Kidney tubule cell (primary cell): Measurements from ENCODE around the gene ANKLE2.
A peak's percentile ranks its signal among the peaks of the same experiment; 100 is the strongest.
"Not testable (repeated sequence)": the region's sequence is repeated elsewhere in the genome, so short reads cannot be mapped to it uniquely, and the experiment has no call there.

ENCODE experiments used
- DNase-seq: peaks from one replicate; pipeline ENCODE4 v3.0.0-alpha.2; 2018; ENCODE audit warnings: low spot score

Gene ANKLE2

GRCh38 chr12:132776816-132777568 is 15.4 kb upstream of the ANKLE2 start:
- DNase-seq: no peak

- DNase-seq: not testable (repeated sequence)
Measured at GRCh38 chr12:132776230-132776625, 14.6 kb upstream of the ANKLE2 start.

GRCh38 chr12:132775502-132776229 is 14.0 kb upstream of the ANKLE2 start:
- no peak for DNase-seq

DNA sequence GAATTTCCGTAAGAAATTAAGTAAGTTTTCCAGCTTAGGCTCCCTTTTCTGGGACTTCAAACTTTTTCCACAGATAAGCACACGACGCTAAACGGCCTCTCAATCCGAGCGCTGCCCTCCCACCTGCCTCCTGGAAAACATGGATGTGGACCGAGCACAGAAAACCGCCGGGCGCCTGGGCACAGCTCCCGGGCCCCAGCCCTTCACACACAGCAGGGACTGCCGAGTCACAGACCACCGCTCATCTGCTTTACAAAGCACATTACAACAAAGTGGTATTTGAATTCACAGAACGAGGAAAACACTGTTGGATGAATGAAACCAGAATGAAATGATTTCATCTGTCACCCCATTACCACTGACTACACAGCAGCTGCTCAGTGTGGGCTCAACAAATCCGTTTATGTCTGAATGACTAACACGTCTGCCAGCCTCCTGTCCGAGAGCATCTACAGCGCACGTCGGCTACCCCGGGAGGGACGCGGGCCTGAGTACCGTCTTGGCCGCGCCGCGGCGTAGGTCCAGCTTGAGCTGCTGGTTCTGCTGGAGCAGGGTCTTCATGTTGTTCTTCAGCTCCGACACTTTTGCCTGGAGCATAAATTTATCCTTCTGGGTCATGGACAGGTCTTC is 13.1 kb upstream of the ANKLE2 start:
- DNase-seq: no peak

- DNase-seq: no peak
Measured at GRCh38 chr12:132774159-132774558, 12.5 kb upstream of the ANKLE2 start.

GRCh38 chr12:132773077-132773955 is 11.7 kb upstream of the ANKLE2 start:
- no peak for DNase-seq

GRCh38 chr12:132772606-132773005 is 11.0 kb upstream of the ANKLE2 start:
- DNase-seq: no peak

GRCh38 chr12:132771126-132771838 is 9.7 kb upstream of the ANKLE2 start:
- no peak for DNase-seq

DNA sequence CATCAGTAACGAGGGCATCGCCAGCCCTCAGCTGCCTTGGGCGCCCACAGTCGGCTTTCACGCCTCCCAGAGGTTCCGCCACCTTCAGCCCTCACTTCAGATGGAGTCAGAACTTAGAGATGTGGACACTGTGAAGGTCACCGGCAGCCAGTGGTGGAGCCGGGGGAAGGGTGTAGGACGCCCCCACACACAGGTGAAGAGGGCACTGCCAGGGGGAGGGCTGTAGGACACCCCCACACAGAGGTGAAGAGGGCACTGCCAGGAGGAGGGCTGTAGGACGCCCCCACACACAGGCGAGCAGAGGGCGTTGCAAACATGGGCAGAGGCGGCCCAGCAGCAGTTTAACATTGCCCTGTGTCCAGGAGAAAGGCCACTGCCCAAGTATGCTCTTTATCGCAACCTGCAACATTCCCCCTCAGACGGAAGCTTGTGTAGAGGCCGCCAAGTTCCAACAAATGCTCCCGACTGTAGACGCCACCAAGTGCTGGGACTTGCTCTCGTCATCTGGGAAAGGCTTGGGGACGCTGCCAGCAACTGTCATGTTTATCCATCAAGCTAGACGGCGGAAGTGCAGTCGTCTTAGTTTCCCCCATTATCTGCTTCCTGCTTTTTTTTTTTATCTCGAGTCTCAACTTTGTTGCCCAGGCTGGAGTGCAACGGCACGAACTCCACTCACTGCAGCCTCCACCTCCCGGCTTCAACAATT is 4.9 kb upstream of the ANKLE2 start:
- DNase-seq: peak; percentile 20

DNA sequence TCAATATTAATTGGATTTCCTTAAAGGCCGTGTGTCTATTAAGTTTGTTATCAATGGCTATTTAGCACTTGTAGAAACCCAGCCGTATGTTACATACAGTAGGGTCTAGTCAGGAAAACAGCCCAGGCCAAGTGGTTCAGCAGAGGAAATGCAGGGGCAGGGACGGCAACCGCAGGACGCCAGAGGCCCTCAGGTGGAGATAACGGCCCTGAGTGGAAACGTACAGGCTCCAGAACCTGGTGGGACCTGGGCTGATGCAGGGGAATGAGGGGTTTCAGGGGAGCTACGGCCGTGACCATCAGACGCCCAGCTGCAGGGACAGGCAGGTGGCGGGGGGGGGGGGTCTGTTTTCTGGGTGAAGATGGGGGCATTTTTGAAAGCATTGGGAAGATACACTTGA is 3.7 kb upstream of the ANKLE2 start:
- DNase-seq: no peak

DNA sequence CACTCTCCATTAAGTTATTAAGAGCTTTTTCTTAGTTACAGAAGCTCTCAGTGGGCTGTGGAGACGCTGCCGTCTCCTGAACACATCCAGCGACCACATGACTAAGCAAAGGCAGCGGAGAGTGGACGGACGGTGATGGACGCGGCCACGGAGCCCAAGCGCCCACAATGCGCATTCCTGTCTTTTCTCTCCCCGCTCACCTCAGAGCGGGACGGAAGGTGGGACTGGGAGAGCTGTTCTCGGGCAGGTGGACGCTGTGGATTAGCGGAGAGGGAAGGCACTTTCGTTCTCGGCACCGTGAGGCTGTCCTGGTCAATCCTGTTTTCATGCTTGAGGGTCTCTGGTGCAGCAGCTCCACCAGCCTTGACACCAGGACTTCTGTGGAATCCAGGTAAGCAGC is 2.6 kb upstream of the ANKLE2 start:
- DNase-seq: no peak

GRCh38 chr12:132761921-132762583 is 420 bp upstream of the ANKLE2 start:
- DNase-seq: peak; percentile 91

DNA sequence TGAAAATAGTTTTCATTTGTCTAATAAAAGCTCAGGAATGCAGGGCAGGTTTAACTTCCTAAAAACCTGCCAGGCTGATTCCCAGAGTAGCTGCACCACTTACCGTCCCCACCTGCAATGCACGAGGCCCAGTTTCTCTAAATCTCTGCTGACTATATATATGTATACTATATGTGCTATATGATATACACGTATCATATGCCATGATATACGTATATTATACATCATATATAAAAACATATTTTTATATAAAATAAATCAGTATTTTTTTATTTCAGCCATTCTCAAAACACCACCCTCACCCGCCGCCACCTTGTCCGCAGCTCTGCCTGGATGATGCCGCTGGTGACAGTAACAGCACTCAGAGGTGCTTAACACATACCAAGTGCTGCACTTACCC is 2.3 kb downstream of the ANKLE2 start:
- no peak for DNase-seq

GRCh38 chr12:132758825-132759224 is 2.8 kb downstream of the ANKLE2 start:
- DNase-seq: not testable (repeated sequence)

- no peak for DNase-seq
Measured at GRCh38 chr12:132754160-132754932, 7.3 kb downstream of the ANKLE2 start.

GRCh38 chr12:132753670-132754069 is 8.0 kb downstream of the ANKLE2 start:
- peak; percentile 27 for DNase-seq

DNA sequence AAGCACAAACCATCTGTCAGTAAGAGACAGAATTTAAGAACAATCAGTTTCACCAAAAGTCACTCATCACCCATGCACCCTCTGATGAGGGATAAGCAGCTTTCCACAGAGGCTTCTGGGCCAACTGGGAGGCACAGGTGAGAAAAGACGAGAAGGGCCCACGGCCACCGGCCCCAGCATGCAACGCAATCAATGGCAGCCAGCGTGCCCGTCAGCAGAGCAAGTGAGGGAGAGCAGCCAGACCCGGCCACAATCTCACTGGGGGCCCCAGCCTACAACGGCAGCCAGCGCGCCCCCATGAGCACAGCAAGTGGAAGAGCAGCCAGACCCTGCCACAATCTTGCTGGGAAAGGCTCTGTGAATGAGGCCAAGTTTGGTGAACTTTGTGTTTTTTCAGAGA is 13.3 kb downstream of the ANKLE2 start:
- no peak for DNase-seq

DNA sequence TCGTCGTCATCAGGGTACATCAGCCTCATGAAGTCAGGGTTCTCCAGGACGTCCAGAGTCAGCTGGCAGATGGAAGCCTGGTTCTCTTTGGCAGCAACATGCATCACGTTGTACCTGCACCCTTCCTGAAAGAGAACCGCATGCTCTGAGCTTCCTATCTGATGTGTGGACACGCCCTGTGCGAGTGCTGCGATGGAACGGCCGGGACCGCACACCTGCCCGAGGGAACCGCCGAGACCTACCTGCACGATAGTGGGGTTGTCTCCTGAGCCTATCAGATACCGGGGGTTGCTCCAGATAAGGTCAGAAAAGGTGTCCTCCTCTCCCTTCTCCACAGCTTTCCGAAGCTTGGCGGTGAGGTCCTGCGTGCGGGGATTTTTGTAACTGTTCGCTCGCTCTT is 13.7 kb downstream of the ANKLE2 start:
- DNase-seq: no peak

DNA sequence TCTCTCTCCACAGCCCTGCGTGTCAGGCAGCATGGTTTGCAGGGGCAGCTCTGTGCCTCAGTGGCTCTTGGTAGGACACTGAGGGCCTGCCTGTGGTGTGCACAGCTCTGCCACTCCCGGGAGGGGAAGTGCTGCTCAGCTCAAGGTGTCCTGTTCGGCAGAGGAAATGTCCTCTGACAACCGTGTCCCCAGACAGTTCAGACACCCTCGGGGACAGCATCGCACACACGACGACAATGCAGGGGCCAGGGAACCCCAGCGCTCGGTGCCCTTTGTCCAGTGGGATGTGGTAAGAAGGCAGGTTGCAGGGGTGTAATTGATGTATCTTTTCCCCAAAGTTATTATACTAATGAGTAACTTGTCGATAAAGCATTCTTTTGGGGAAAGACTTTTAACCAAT is 14.2 kb downstream of the ANKLE2 start:
- DNase-seq: no peak

DNA sequence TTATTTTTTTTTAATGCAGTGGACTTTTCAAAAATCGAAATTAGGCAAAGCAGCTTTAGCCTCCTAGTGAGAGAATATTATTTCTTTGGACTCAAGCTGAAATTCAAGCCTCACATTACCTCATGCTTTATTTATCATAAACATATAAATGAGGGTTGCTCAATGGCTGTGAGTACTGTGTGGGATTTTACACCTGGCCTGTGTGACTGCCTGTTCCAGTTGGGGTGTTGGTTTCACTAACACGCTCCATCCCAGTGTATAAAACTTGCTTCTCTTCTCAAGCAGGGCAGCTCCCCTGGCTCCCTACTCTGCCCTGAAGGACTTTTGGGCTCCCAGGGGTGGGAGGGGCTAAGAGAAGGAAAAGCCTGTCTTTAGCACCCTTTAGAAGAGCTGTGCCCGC is 15.0 kb downstream of the ANKLE2 start:
- no peak for DNase-seq
